Measurements from ENCODE around the gene TTLL12. TPM values are rescaled to one million over a fixed set of nuclear protein-coding genes. Genes with fewer than 3 reads are reported as not detected.
A peak's percentile ranks its signal among the peaks of the same experiment; 100 is the strongest.

TTLL12 gene
- total RNA-seq, 2 donors from 2014 or later: 22.4 to 23.2 TPM

DNA sequence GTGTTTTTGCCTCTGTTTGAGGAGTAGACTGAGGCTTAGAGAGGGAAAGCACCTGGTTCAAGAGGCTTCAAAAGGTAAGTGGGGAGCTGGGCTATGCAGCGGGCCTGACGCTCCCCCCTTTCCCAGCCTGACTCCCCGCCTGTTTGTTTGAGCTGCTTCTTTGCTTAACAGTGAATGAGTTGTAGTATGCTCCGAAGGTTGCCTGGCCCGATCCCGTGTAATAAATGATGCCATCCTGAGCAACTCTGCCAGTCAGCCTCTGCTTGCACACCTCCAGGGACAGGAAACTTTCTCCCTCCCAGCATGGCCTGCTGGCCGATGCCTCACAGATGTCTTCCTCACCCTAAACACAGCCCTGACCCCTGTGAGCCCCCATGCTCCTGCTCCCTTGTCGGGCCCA is 45.5 kb upstream of the TTLL12 start:
- DNase-seq (ENCODE audit: low spot score): no peak
- Histone ChIP-seq H3K4me3 (no peak overlapping the region), H3K27me3 (replicated peaks; ENCODE audit: insufficient read depth) (no peaks in the 10 kb centered on the region), H3K27ac (no peak overlapping the region), H3K9me3 (no peaks in the 10 kb centered on the region), H3K36me3 (no peaks in the 10 kb centered on the region), H3K4me1 (ENCODE audit: control insufficient read depth in 1 of 2, low read depth in 2 of 2) (peaks cover 0 to 4% of the 10 kb centered on the region in 2 donors)
- no peak for ATAC-seq (ENCODE audit: insufficient number of reproducible peaks, low FRiP score, low read depth)
- TF ChIP-seq, protein P1, sequence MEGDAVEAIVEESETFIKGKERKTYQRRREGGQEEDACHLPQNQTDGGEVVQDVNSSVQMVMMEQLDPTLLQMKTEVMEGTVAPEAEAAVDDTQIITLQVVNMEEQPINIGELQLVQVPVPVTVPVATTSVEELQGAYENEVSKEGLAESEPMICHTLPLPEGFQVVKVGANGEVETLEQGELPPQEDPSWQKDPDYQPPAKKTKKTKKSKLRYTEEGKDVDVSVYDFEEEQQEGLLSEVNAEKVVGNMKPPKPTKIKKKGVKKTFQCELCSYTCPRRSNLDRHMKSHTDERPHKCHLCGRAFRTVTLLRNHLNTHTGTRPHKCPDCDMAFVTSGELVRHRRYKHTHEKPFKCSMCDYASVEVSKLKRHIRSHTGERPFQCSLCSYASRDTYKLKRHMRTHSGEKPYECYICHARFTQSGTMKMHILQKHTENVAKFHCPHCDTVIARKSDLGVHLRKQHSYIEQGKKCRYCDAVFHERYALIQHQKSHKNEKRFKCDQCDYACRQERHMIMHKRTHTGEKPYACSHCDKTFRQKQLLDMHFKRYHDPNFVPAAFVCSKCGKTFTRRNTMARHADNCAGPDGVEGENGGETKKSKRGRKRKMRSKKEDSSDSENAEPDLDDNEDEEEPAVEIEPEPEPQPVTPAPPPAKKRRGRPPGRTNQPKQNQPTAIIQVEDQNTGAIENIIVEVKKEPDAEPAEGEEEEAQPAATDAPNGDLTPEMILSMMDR (IDR thresholded peaks at IDR 0.05): no peak

DNA sequence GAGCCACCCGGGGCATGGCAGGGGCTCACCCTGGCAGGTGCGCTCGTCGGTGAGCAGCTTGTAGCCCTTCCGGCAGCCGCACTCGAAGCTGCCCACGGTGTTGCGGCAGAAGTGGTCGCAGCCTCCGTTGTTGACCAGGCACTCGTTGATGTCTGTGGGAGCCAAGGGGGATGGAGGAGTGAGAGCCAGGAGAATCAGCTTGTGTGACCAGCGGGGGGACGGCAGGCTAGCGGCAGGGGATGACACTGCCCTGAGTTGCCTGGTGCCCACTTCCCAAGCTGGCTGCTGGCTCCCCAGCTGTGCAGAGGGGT is 44.7 kb upstream of the TTLL12 start:
- H3K27me3 ChIP-seq (replicated peaks; ENCODE audit: insufficient read depth): no peaks in the 10 kb centered on the region
- H3K4me1 ChIP-seq (ENCODE audit: control insufficient read depth in 1 of 2, low read depth in 2 of 2): no peaks in the 10 kb centered on the region
- ATAC-seq (ENCODE audit: insufficient number of reproducible peaks, low FRiP score, low read depth): no peak
- no peak for DNase-seq (ENCODE audit: low spot score)
- H3K9me3 ChIP-seq: no peaks in the 10 kb centered on the region
- no peak overlapping the region for H3K27ac ChIP-seq
- TF ChIP-seq, protein P1 (IDR thresholded peaks at IDR 0.05): no peak
- no peaks in the 10 kb centered on the region for H3K36me3 ChIP-seq
- no peak overlapping the region for H3K4me3 ChIP-seq

DNA sequence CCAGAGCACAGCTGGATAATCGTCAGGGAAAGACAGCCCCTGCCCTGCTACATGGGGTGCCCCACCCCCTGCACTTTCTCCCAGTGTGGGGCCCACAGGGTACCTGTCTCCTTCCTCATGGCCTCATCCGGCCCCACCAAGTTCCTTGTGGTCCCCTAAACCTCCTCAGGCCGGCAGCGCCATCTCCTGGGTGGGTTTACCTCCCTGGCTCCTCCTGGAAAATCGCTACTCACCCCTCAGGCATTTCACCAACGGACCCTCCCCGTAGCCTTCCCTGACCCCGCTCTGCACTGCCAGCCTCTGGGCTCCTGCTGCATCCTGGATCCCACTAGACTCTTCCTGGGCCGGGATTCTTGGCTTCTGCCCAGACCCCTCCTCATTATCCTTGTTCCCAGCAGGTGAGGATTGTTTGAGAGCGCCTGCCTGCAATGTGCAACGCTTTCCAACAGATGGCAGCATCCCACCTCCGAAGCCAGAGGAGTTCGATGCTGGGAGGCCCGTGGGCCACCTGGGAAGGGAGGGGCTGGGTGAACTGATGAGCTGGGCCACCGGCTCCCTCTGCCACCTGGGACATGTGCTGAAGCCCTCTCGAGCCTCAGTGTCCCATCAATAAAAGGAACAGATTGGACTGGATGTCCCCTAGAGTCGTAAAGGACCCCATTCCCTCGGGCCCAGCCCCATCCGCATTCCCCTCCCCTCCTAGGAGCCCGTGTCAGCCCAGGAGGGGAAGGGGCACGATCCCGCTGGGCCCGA is 44.2 kb upstream of the TTLL12 start:
- H3K4me1 ChIP-seq (ENCODE audit: control insufficient read depth in 1 of 2, low read depth in 2 of 2): no peaks in the 10 kb centered on the region
- no peaks in the 10 kb centered on the region for H3K36me3 ChIP-seq
- TF ChIP-seq, protein P1 (IDR thresholded peaks at IDR 0.05): peak; percentile 77
- H3K4me3 ChIP-seq: no peak overlapping the region
- no peak overlapping the region for H3K27ac ChIP-seq
- DNase-seq (ENCODE audit: low spot score): no peak
- no peaks in the 10 kb centered on the region for H3K27me3 ChIP-seq (replicated peaks; ENCODE audit: insufficient read depth)
- no peaks in the 10 kb centered on the region for H3K9me3 ChIP-seq
- ATAC-seq (ENCODE audit: insufficient number of reproducible peaks, low FRiP score, low read depth): no peak

DNA sequence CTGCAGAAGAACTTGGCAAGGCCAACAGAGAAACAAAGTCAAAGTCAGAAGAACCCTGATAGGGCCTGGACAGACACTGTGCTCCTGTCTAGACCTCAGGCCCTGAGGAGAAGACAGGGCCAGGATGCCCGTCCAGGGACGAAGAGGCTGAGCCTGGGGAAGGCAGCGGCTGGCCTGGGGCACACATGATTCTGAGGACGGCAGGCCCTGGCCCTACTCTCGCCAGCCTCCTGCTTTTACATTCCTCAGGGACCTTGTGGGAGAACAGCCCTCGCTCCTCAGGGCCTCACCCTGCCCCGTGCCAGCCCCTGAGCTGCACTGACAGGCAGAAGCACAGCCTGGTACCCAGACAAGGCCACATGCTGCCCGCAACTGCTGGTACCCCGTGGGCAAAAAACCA is 43.6 kb upstream of the TTLL12 start:
- H3K4me1 ChIP-seq (ENCODE audit: control insufficient read depth in 1 of 2, low read depth in 2 of 2): no peaks in the 10 kb centered on the region
- H3K9me3 ChIP-seq: no peaks in the 10 kb centered on the region
- H3K4me3 ChIP-seq: no peak overlapping the region
- H3K36me3 ChIP-seq: no peaks in the 10 kb centered on the region
- H3K27me3 ChIP-seq (replicated peaks; ENCODE audit: insufficient read depth): no peaks in the 10 kb centered on the region
- no peak overlapping the region for H3K27ac ChIP-seq
- ATAC-seq (ENCODE audit: insufficient number of reproducible peaks, low FRiP score, low read depth): no peak
- TF ChIP-seq, protein P1 (IDR thresholded peaks at IDR 0.05): no peak
- no peak for DNase-seq (ENCODE audit: low spot score)

DNA sequence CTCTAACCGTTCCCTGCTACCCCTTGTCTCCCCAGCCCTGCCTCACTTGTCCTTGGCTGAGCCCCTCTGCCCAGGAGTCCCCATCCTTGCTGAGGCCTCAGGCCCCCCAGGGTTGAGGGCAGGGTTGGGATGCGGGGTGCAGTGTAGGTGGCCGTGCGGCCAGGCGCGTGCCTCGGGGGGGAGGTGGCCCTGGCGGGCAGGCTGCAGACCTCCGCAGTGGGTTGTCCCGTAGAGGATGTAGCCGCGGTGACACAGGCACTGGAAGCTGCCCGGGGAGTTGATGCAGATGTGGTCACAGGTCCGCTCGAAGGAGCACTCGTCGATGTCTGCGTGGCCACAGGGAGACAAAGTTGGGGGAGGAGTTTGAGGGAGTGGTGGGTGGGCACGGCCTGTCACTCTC is 41.9 kb upstream of the TTLL12 start:
- H3K27me3 ChIP-seq (replicated peaks; ENCODE audit: insufficient read depth): no peaks in the 10 kb centered on the region
- no peak overlapping the region for H3K27ac ChIP-seq
- no peak for DNase-seq (ENCODE audit: low spot score)
- H3K36me3 ChIP-seq: no peaks in the 10 kb centered on the region
- H3K4me1 ChIP-seq (ENCODE audit: control insufficient read depth in 1 of 2, low read depth in 2 of 2): no peaks in the 10 kb centered on the region
- H3K4me3 ChIP-seq: no peak overlapping the region
- H3K9me3 ChIP-seq: no peaks in the 10 kb centered on the region
- TF ChIP-seq, protein P1 (IDR thresholded peaks at IDR 0.05): no peak
- ATAC-seq (ENCODE audit: insufficient number of reproducible peaks, low FRiP score, low read depth): no peak

Measured in thoracic aorta (tissue), 2 donors.